Vagina (tissue), 2 donors: ENCODE results near the gene RPTOR. TPM values are rescaled to one million over a fixed set of nuclear protein-coding genes. Genes with fewer than 3 reads are reported as not detected.

Experiments used
- DNase-seq, 2 donors: peaks; one replicate each; pipeline ENCODE4 v3.0.0-alpha.2; 2017; ENCODE audit errors: extremely low spot score in 2 of 2
- H3K27ac ChIP-seq: fragments of 200-600 bp; sonication (generic); one replicate; pipeline ENCODE4 v1.5.1; 2019
- H3K27me3 ChIP-seq: fragments of 200-600 bp; sonication (generic); one replicate; pipeline ENCODE4 v1.5.1; 2019
- H3K36me3 ChIP-seq, 2 donors: fragments of 200-600 bp; sonication (generic); one replicate each; pipeline ENCODE4 v1.5.1; 2017 to 2019
- H3K4me1 ChIP-seq: fragments of 200-600 bp; sonication (generic); one replicate; pipeline ENCODE4 v1.5.1; 2019
- H3K4me3 ChIP-seq, 2 donors: fragments of 200-600 bp; sonication (generic); 1 replicate in 1 of 2; 2 replicates in 1 of 2; pipeline ENCODE4 v1.5.1; 2016 to 2019
- H3K9me3 ChIP-seq: fragments of 200-600 bp; sonication (generic); one replicate; pipeline ENCODE4 v1.5.1; 2019
- CTCF ChIP-seq, 3 experiments: fragments of 450-650 bp in 2 of 3; fragments of 200-600 bp in 1 of 3; sonication (generic) in 1 of 3; IDR thresholded peaks; one replicate each; pipeline ENCODE4 v1.5.1; 2017 to 2019; ENCODE audit warnings: antibody characterized with exemption in 3 of 3, mild to moderate bottlenecking in 2 of 3, moderate library complexity in 2 of 3
- POLR2A ChIP-seq, 2 donors: fragments of 450-650 bp; IDR thresholded peaks; one replicate each; pipeline ENCODE4 v1.6.1; 2017; ENCODE audit warnings: antibody characterized with exemption in 2 of 2, mild to moderate bottlenecking in 2 of 2, moderate library complexity in 2 of 2
- POLR2AphosphoS5 ChIP-seq, 2 donors: sonication (generic); formaldehyde crosslinking; IDR thresholded peaks; one replicate each; pipeline ENCODE4 v1.9.0; 2017; ENCODE audit warnings: antibody characterized with exemption in 2 of 2, mild to moderate bottlenecking in 2 of 2, low read depth in 1 of 2; ENCODE audit not compliant: insufficient read depth in 1 of 2
- intact Hi-C: fragments of 100-400 bp; cut with DNase I; formaldehyde crosslinking; loops from one replicate; pipeline ENCODE4 v1.15.1; 2023
- total RNA-seq: library from RNA; depleted of rRNA; stranded (reverse); fragments of >200 nt; gene quantifications from one replicate; pipeline ENCODE4 v1.2.3, GENCODE V29; 2016

RPTOR gene
- total RNA-seq, 1 donor from 2014 or later, result 38.3 TPM

GRCh38 chr17:80881306-80881705 lies 336.7 kb downstream of the RPTOR start:
- TF ChIP-seq CTCF (IDR thresholded peaks at IDR 0.05) (no peak), POLR2AphosphoS5 (IDR thresholded peaks at IDR 0.05; ENCODE audit: insufficient read depth in 1 of 2, low read depth in 1 of 2) (no peak), POLR2A (IDR thresholded peaks at IDR 0.05) (no peak)
- no peak for DNase-seq
- intact Hi-C loops, result no loop called here
- Histone ChIP-seq H3K9me3 (no peaks in the 10 kb centered on the region), H3K4me3 (no peak overlapping the region), H3K27me3 (no peaks in the 10 kb centered on the region), H3K27ac (no peak overlapping the region), H3K36me3 (peaks cover 2 to 31% of the 10 kb centered on the region in 2 donors), H3K4me1 (no peaks in the 10 kb centered on the region)

- H3K9me3 ChIP-seq, result no peaks in the 10 kb centered on the region
- no peak for DNase-seq
- no peaks in the 10 kb centered on the region for H3K27me3 ChIP-seq
- H3K36me3 ChIP-seq, result peaks cover 2 to 35% of the 10 kb centered on the region in 2 donors
- intact Hi-C loops, result no loop called here
- no peak overlapping the region for H3K27ac ChIP-seq
- H3K4me1 ChIP-seq, result no peaks in the 10 kb centered on the region
- TF ChIP-seq POLR2A (IDR thresholded peaks at IDR 0.05) (no peak), CTCF (IDR thresholded peaks at IDR 0.05) (no peak), POLR2AphosphoS5 (IDR thresholded peaks at IDR 0.05; ENCODE audit: insufficient read depth in 1 of 2, low read depth in 1 of 2) (no peak)
- no peak overlapping the region for H3K4me3 ChIP-seq
These were observed 337.7 kb downstream of the RPTOR start for GRCh38 chr17:80882323-80882722.

GRCh38 chr17:80882926-80883685 lies 338.5 kb downstream of the RPTOR start:
- Histone ChIP-seq H3K27me3 (no peaks in the 10 kb centered on the region), H3K9me3 (no peaks in the 10 kb centered on the region), H3K36me3 (peaks cover 2 to 35% of the 10 kb centered on the region in 2 donors), H3K4me1 (no peaks in the 10 kb centered on the region), H3K27ac (no peak overlapping the region), H3K4me3 (no peak overlapping the region)
- intact Hi-C loops, result no loop called here
- TF ChIP-seq CTCF (IDR thresholded peaks at IDR 0.05), result no peak
- TF ChIP-seq POLR2AphosphoS5 (IDR thresholded peaks at IDR 0.05; ENCODE audit: insufficient read depth in 1 of 2, low read depth in 1 of 2), result no peak
- TF ChIP-seq POLR2A (IDR thresholded peaks at IDR 0.05), result no peak
- no peak for DNase-seq

GRCh38 chr17:80883831-80884735 lies 339.4 kb downstream of the RPTOR start:
- intact Hi-C loops, result no loop called here
- Histone ChIP-seq H3K27me3 (no peaks in the 10 kb centered on the region), H3K9me3 (no peaks in the 10 kb centered on the region), H3K27ac (no peak overlapping the region), H3K4me1 (no peaks in the 10 kb centered on the region), H3K36me3 (peaks cover 2 to 35% of the 10 kb centered on the region in 2 donors), H3K4me3 (no peak overlapping the region)
- TF ChIP-seq POLR2A (IDR thresholded peaks at IDR 0.05) (no peak), POLR2AphosphoS5 (IDR thresholded peaks at IDR 0.05; ENCODE audit: insufficient read depth in 1 of 2, low read depth in 1 of 2) (no peak), CTCF (IDR thresholded peaks at IDR 0.05) (no peak)
- no peak for DNase-seq
